Cerebellar cortex (tissue), 1 donor: ENCODE measurements around the gene CXCL9.
"Not testable (repeated sequence)": the region's sequence is repeated elsewhere in the genome, so short reads cannot be mapped to it uniquely, and the experiment has no call there.

Source experiments
- DNase-seq: peaks from one replicate; pipeline ENCODE4 v3.0.0-alpha.2; 2015; ENCODE audit warnings: low spot score

CXCL9 gene

GRCh38 chr4:76007089-76007862 lies at the start of gene CXCL9:
Gene CXCL9 (minus strand): TSS chr4:76007509. CDS start chr4:76007449, 60 bp downstream.
- no peak for DNase-seq

DNA sequence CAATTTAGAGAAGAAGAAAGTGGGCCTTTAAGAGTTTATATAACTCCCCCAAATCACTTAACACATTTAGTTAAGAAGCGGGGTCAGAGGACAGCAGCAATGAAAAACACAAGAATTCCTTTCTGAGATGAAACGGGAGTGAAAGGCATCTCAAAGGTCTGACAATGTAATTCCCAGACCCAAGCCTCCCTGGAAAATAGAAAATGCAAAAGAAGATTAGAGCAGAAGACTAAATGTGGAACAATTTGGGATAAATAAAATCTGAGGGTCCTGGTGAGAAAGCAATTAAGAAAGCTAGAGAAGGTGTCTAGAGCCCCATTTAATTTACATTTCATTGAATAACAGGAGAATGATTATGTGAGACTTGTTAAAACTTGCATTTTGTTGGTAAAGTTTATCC lies 48.1 kb upstream of the CXCL9 start:
- no peak for DNase-seq

GRCh38 chr4:76055016-76055415 lies 47.7 kb upstream of the CXCL9 start:
- no peak for DNase-seq

- no peak for DNase-seq
Measured at GRCh38 chr4:76053730-76054129, 46.4 kb upstream of the CXCL9 start.

DNA sequence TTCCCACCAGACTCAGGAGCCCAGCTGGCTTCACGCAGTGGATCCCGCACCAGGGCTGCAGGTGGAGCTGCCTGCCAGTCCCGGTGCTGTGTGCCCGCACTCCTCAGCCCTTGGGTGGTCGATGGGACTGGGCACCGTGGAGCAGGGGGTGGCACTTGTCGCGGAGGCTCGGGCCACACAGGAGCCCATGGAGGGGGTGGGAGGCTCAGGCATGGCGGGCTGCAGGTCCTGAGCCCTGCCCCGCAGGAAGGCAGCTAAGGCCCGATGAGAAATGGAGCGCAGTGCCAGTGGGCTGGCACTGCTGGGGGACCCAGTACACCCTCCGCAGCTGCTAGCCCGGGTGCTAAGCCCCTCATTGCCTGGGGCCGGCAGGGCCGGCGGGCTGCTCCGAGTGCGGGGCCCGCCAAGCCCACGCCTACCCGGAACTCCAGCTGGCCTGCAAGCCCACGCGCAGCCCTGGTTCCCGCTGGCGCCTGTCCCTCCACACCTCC lies 43.3 kb upstream of the CXCL9 start:
- DNase-seq: not testable (repeated sequence)

DNA sequence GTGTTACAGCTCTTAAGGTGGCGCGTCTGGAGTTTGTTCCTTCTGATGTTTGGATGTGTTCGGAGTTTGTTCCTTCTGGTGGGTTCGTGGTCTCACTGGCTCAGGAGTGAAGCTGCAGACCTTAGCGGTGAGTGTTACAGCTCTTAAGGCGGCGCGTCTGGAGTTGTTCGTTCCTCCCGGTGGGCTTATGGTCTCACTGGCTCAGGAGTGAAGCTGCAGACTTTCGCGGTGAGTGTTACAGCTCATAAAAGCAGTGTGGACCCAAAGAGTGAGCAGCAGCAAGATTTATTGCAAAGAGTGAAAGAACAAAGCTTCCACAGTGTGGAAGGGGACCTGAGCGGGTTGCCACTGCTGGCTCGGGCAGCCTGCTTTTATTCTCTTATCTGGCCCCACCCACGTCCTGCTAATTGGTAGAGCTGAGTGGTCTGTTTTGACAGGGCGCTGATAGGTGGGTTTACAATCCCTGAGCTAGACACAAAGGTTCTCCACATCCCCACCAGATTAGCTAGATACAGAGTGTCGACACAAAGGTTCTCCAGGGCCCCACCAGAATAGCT lies 42.6 kb upstream of the CXCL9 start:
- DNase-seq: not testable (repeated sequence)

DNA sequence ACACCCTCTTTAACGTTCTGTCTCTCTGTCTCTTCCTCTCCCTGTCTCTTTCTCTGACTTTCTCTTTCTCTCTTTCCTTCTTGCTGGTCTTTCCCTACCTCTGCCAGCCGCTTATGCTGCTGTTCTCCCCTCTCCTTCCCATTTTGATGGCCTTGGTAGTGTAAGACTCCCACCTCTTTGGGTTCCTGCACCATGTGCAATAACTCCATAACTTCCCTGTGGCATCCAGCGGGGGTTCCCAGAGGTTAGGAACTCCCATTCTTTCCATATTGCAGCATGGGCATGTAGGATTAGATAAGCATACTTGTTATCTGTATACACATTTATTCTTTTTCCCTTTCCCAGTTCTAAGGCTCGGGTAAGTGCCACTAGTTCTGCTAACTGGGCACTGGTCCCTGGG lies 37.4 kb upstream of the CXCL9 start:
- DNase-seq: not testable (repeated sequence)

- DNase-seq: not testable (repeated sequence)
Measured at GRCh38 chr4:76043306-76043705, 36.0 kb upstream of the CXCL9 start.

DNA sequence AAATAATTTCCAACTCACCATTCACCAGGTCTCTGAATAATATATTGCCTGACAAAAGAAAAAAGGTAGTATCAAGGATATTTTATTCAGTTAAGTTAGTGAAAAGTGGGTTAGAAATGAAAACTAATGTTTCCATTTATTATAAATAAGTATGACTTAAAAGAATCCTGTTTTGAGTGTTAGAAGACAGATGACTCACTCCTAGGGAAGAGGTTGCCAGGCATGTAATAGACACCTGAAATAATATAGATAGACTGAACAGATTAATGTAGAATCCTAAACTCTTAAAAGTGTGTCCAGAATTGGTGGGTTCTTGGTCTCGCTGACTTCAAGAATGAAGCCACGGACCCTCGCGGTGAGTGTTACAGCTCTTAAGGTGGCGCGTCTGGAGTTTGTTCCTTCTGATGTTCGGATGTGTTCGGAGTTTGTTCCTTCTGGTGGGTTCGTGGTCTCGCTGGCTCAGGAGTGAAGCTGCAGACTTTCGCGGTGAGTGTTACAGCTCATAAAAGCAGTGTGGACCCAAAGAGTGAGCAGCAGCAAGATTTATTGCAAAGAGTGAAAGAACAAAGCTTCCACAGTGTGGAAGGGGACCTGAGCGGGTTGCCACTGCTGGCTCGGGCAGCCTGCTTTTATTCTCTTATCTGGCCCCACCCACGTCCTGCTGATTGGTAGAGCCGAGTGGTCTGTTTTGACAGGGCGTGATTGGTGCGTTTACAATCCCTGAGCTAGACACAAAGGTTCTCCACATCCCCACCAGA lies 35.1 kb upstream of the CXCL9 start:
- not testable (repeated sequence) for DNase-seq

DNA sequence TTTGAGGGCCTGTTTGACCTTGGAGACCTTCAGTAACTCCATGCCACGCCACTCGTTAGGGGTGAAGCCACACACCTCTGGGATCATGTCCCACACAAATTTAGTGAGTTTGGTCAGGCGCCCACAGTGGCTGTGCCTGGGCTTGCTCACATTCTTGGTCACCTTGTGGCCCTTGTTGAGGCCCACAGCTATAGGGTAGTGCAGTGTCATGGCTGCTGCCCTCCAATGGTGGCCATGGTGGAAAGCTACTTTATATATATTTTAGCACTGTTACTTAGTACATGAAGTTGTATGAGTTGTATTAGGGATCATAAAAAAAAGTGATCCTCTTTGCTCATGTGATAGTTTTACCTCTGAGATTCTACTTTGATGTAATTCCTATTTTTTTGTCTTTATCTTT lies 29.5 kb upstream of the CXCL9 start:
- DNase-seq: no peak

DNA sequence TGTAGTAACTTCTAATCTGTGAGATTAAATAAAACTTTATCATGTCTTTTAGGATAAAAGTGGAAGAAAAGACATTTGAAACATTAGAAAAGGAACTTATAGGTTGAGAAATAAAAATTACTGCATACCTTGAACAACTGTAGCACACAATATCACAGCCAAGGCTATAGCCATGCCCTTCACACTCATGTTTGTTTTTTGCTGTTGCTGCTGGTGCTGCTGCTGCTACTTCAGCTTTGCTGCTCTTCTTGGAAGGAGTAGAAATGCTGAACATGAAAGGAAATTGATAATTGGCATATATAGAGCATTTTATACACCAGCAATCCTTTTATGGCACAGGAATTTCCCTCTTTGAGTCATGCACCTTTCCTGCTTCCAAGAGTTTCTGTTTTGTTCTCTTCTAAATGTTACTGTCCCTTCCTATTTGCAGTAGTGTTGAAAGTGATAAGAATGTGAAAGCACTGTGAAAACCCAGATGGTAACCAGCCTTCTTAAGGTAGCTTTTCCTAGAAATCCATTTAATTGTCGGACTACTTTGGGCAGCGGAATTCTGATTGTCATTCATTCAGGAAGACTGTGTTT lies 28.6 kb upstream of the CXCL9 start, which contains the start of gene CXCL11:
CXCL11 (minus strand) TSS at position 272 of the 582 bp plus-strand sequence; CDS start at position 189, 83 bp downstream.
- DNase-seq: no peak

GRCh38 chr4:76035141-76035540 lies 27.8 kb upstream of the CXCL9 start:
- no peak for DNase-seq

GRCh38 chr4:76029300-76029699 lies 22.0 kb upstream of the CXCL9 start:
- no peak for DNase-seq

DNA sequence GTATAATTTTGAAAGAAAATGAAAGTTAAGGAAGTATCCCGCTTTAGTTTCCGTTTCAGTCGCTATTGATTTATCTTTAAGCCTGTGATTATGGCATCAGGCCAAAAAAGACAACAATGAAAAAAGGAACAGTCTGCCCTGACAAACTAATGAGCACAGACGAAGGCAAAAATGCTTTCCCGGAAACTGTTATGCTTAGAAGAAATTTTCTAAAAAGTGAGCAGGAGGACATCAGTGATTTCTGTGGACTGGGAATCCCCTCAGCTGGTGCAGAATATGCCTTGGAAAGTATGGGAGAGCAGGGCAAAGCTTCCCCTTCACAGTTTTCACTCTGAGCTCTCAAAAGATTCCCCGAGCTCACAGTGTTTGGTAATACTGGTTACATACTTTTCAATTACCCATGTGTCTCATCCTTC lies 21.0 kb upstream of the CXCL9 start:
- no peak for DNase-seq

GRCh38 chr4:76024065-76024464 lies 16.8 kb upstream of the CXCL9 start:
- no peak for DNase-seq

DNA sequence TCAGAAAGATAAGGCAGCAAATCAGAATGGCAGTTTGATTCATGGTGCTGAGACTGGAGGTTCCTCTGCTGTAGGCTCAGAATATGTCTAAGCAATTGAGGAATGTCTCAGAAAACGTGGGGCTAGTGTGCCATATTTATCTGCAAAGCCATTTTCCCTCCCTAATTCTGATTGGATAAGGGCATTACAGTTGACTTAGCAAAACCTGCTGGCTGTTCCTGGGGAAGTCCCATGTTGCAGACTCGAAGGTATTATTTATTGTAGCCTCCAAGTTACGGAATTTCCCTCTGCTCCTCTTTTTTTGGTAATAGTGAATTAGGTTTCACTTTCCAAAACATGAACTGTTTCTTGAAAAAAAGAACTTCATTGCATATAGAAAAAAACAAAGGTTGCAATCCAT lies 16.1 kb upstream of the CXCL9 start, which contains the start of gene CXCL10:
CXCL10 (minus strand) TSS at position 109 of the 400 bp plus-strand sequence; CDS start at position 43, 66 bp downstream.
- no peak for DNase-seq

DNA sequence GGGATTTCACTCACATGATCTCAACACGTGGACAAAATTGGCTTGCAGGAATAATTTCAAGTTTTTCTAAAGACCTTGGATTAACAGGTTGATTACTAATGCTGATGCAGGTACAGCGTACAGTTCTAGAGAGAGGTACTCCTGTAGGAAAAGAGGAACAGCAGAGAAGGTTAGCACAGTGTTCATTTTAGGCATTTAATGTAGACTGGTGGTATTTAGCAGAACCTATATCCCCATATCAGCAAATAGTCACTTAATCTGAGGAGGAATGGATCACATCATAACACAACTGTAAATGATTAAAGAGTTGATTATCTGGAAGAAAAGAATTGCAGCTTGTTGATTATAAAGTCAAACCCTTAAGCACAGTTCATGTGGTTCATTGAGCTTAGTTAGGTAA lies 15.4 kb upstream of the CXCL9 start:
- no peak for DNase-seq

GRCh38 chr4:76022031-76022430 lies 14.7 kb upstream of the CXCL9 start:
- DNase-seq: no peak

- DNase-seq: no peak
Measured at GRCh38 chr4:76017056-76017686, 9.9 kb upstream of the CXCL9 start.

DNA sequence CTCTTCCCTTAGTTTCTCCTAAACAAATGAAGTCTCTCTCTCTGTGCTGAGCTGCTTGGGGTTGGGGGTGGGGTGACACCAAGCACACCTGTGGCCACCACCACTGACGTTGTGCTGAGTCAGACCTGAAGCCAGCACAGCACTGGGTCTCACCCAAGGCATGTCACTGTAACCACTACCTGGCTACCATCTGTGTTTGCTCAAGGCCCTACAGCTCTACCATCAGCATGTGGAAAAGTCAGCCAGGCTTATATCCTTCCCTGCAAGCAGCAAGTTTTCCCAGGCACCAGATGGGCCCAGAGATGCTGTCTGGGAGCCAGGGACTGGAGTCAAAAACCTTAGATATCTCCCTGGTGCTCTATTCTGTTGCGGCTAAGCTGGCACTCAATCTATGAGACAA lies 9.1 kb upstream of the CXCL9 start:
- peak; percentile 31 for DNase-seq

- no peak for DNase-seq
Measured at GRCh38 chr4:76013540-76013939, 6.2 kb upstream of the CXCL9 start.

DNA sequence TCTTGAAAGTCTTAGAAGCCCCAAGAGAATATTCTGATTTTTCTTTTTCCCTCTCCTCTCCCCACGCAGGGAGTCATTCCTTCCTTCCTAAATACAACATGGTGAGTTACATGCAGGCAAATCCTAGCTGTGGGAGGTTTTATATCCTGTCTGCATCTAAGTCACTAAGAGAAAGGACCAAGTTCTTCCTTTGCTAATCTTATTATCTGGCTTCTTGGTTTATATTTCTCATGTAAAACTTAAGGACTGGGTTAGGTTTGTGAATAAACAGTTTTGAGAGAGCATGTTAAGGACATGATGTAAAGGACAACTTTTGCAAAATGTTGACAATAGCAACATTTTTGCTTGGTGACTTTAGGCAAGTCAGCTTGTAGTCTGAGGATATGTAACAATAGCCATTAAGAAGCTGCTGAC lies 5.1 kb upstream of the CXCL9 start:
- no peak for DNase-seq
